Daoy (cell line): ENCODE measurements around the gene CYREN. TPM values are rescaled to one million over a fixed set of nuclear protein-coding genes. Genes with fewer than 3 reads are reported as not detected.

Source experiments
- DNase-seq: peaks from one replicate; pipeline ENCODE4 v3.0.0-alpha.2; 2015; ENCODE audit warnings: low read depth
- total RNA-seq: library from RNA; depleted of rRNA; stranded (reverse); fragments of >200 nt; shearing (Covaris generic); gene quantifications from 2 replicates; pipeline ENCODE4 v1.2.3, GENCODE V29; 2014; rRNA removed

The CYREN gene
- 54.7 and 58.7 TPM in 2 replicates for total RNA-seq

DNA sequence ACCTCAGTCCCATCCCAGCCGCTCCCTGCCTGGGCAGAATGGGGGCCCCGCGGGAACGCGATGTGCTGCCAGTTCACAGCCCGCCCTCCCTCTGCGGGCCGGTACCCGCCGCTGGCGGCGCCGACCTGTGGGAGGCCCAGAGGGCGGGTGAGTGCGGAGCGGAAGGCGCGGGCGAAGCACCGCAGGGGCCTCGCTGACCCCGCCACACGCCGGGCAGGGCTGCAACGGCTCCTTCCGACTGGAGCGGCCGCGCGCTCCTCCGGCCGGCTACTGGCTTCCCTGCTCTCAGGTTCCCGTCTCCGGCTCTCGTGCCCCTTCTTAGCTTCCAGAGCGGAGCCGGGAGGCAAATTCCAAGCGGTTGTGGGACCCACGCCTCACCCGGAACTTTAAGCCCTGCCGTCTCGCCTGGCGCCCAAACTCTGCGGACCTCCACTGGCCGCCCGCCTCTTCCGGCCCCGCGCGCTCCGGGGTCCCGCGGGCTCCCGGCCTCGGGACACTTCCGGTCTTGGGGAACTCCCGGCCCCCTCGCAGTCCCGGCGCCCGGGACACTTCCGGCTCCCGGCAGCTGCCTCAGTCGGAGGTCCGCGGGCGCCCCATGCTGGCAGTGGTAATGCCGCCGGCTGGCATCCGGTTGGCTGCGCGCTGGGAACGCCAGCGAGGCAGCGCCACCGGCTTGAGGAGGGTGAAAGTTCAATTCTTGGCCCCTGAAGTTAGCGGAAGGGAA, at the start of gene CYREN:
Gene CYREN (minus strand): TSS at position 434 of the 724 bp plus-strand sequence. CDS start 1,785 bp downstream, outside the sequence.
- DNase-seq: peak; percentile 95

DNA sequence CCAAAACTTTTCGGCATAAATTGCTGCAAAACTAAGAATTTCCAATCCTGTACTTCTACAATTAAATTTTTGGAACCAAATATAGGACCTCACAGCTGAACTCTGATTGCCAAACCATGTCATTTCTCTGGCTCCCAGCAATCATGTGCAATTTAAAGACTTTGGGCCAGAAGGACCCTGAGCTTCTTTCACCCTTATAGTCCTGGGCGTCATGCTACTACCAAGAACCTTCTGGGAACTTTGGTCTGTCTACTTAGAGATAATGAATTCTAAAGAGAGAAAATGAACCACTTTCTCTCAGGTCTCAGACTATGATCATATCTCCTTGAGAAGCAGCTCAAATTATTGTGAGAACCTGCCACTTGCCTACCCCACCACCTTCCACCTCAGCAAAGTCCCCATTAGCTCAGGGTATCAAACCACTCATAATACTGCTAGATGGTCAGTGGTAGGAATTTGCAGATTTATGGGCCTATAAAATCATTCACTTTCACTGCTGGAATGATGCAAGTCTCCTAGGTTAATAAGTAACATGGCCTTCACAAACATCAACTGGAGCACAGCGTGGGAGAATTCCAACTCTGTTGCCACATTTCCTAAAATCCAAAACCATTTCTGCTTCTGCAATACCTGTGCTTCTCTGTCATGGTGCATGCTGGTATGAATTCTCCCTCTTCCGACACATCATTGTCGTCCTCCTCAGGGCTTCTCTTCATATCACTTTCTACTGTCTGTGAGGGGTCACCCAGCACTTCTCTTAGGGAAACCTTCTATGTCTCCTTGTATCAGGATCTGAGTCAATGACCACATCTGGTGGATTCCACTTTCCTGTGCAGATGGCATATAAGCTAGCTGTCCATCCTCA, 47.4 kb upstream of the CYREN start:
- DNase-seq: no peak

DNA sequence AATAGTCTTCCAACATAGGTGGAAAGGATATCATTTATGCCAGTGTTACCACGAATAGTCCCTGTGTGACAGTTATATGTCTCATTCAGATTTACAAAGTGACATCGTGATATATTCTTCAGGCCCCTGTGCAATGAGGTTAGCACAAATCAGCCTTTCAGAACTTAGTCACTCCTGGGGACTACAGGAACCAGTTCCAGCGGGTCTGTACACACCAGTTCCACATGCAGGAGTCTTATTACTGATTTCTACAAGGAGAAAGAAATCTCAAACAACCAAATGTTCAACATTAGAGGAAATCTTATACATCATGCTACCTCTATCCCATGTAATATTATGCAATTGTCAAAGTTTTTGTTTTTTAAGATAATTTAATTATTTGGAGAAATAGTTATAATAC, 45.2 kb upstream of the CYREN start:
- no peak for DNase-seq

DNA sequence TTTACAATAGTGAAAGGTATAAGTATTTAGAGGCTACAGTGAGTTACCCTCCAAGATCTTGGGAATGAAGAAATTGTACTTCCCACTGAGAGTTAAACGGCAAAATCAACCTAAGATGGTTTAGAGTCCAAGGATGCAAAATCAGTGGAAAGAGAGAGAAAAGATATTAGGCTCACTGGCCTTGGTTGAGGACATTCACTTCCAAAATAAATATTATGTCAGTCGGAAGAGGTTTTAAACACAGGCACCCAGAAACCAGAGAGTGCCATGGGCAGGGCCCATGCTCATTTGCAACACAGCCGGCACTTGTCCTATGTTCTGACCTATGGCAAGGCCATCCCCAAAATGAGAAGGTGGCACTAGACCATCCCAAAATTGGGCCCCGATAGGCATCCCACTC, 44.7 kb upstream of the CYREN start:
- DNase-seq: no peak

DNA sequence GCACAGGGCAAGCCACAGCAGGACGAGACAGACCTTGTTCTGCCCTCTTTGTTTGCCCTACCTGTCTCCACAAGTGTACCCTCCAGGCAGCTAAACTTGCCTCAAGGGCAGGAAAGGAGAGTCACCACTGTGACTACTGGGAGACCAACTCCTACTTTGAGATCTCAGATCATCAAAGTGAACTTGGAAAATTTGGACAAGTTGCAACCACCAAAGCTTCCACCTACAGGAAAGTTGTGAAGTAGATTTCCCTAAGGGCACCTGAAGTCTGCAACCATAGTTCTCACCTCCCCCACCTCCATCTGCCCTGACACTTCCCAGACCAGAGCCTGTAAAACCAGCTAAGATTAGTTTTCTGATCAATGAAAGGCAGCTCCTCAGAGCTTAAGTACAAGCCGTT, 43.3 kb upstream of the CYREN start:
- DNase-seq: no peak

GRCh38 chr7:135211946-135212685, 41.6 kb upstream of the CYREN start:
- peak; percentile 47 for DNase-seq

- peak; percentile 96 for DNase-seq
These were observed 40.9 kb upstream of the CYREN start, which contains the start of gene WDR91 for GRCh38 chr7:135211179-135211945. TSS of gene WDR91 (minus strand) at chr7:135211526. CDS start at chr7:135211502, 24 bp downstream.

- no peak for DNase-seq
These were observed 40.3 kb upstream of the CYREN start for GRCh38 chr7:135210888-135211178.

DNA sequence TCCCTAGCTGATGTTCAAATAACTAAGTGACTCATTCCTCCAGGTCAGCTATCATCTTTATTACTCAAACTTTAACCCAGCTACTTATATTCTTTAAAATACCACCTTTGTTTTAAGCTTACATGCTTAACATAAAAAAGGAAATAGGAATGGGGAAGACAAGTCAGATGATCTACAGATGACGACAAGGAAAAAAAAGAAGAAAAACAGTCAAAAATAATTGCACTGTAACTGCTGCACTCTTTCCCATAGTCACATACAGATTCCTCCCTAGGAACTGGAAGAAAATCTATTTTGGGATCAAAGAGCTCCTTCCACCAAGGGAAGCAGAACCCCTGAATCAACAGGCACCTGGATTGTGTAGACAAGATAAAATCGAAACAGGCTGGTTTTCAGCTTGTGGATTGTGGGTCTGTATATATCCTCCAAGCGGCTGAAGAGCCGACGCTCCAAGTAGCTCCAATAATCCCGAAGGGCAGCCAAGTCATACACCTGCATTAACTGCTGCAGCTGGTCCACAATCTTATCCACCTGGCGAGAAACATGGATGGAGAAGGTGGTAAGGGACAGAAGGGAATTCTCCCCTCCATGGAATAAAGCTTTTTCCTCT, 38.8 kb upstream of the CYREN start:
- DNase-seq: no peak

DNA sequence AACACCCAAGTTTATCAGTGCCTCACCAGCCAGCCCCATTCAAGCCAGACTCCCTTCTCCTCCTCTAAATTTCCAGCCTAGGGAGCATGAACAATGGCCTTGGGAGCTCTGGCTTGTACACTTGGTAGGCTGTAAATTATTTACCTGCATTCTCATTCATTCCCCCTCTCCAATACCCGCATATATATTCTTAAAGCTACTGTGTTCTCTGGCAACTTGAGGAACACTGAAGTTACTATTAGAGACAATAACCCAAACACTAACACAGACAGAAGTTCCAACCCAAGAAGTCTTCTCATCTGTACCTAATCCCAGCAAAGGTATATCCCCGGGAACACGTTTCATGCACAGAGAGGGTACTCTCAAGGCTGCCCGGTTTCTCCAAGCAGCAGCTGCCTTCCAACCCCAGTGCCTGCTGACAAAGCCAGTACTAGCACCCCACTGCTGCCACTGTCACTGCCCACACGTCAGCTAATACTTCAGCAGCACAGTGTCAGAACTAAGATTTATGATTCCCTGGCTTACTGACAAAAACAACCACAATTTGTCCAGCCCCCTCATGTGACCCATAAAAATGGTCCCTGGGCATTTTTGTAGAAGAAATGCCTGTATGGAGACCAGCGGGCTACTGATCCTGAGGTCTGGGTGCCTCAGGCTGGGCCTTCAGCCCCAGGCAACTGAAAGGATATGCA, 37.7 kb upstream of the CYREN start:
- no peak for DNase-seq

GRCh38 chr7:135207406-135208101, 37.0 kb upstream of the CYREN start:
- no peak for DNase-seq

DNA sequence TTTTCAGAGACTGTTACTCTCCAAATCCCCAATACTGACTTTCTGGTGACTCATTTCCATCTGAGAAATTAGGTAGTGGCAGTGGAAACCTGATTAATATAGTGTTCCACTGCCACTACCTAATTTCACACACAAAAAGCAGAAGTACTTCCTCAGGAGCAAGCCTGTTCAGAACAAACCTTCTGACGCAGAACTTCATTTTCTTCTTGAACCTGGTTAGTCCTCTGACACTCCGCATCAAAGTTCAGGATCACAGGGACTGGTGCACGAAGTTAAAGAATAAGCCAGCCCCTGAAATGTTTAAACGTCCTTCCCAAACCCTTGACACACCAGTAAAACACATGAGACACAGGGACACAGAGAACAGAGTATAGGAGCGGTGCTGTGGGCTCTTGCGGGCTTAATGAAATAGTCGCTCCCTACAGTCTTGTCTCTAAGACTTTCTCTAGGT, 36.5 kb upstream of the CYREN start:
- DNase-seq: no peak

DNA sequence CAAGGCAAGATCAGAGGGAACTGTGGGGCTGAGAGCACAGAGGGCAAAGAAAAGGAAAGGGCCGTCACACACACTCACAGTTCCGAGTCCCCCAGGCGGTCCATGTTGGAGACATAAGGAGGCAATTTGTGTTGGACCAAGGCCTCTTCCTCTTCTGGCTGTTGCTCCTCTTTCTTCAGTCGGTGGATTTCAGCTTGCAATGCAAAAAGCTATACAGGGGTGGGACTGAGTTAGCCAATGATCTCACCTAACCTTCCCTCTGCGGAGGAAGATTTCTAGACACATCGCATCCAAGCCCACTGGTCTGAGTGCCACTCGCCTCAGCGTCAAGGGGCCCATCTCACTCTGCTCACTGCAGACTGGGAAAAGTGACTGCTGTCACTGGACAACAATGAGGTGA, 35.3 kb upstream of the CYREN start:
- no peak for DNase-seq

DNA sequence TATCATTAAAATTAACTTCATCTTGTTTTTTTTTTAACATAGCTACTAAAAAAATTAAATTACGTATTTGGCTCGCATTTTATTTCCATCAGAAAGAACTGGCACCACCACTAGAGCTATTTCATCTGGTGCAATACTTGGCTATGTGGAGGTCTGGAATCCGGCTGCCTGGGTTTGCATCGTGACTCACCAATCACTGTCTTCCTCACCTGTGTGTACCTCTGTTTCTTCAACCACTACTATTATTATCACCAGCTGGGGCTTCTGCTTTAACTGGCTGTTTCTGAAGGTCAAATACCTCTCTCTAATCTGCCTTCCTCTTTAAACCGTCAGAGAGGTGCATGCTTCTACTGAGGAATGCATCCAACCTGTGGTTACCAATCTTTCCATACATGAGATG, 34.4 kb upstream of the CYREN start:
- no peak for DNase-seq

DNA sequence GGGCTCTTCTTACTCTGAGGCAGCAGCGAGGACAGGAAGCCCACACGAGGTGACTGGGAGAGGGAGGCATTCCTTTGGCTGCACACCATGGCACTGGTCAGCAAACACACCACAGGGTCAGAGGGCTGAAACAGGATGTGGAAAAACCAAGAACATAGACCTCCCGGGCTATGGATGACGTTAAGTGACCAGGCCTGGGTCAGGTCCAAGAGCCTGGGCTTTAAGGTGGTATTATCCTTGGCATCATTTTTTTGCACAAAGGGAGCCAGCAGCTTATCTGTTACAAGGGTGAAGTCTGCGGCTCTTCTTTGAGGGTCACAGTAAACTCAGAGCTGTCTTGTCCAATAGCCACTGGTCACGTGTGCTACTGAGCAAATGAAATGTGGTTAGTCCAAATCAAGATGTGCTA, 33.8 kb upstream of the CYREN start:
- DNase-seq: no peak

GRCh38 chr7:135201350-135201749, 30.8 kb upstream of the CYREN start:
- DNase-seq: no peak

DNA sequence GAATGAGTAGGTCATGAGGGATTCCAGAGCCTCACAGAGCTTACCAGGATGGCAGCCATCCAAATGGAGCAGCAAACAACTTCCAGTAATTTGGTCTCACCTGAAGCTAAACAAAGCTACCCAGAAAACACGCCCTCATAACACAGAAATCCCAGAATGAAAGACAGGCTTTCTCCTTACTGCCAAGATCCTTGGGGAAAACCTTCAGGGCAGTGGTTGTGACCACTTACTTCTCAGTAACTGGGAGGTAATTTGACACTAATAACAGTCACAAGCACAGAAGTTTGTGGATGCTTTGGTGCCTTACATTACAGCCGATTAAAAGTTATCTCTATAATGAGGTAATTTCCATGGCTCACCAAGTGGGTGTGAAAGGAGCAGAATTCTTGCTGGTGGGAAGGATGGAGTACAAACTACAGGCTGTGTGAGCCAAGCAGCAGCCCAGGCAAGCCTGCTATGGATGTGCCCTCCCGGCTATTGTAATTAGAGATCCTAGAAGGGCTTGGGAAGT, 30.4 kb upstream of the CYREN start:
- DNase-seq: no peak

DNA sequence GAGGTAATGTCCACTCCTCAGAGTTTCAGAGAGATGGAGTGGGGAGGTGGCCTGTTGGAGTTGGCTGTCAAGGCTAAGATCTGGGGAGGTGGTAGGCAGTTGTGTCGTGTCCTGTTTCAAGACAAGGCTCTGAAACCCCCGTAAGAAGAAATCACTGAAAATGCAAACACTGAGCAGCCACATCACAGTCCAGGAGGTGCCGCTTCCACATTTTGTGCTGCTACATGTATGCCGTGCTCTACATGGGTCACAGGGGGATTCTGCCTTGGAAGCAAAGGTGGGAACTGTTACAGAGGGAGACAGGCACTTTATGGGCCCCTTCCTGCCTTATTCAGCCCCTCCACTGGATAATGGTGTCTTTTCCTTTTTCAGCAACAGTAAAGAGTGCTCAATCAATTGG, 28.9 kb upstream of the CYREN start:
- no peak for DNase-seq

DNA sequence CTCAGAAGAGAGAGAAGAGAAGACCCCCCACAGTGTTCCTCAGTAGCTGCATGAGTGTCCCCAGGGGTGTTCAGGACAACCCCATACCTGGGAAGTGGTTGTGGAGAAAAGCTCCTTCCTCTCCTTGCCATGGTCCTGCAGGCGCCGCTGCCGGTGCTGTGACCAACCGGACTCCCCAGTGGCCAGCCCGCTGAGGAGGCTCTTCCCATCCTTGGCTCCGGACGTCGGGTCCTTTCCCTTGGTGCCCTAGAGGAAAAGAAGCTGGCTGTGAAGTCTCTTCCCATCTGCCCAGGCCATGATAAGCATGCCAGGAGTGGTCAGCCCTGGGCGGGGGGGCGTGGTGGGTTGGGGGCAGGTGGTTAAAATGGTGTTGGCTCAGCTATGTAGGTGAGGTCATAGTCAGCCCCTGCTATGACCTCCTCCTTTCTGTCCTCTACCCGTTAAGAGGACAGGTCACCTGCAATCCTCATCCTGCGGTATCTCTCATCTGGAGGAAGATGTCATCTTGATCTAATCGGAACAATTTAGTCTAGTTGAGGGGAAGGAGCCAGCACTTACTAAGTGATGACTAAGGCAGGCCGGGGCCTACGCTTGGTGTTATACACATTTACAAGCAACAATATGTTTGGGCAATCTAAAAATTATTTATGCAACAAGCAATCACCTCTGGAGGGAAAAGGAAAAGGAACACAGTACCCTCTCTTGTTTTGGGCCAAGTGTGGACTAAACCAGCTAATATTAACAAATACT, 27.6 kb upstream of the CYREN start:
- DNase-seq: no peak
